Posterior cingulate gyrus (tissue), 11 donors: Measurements from ENCODE around the gene MAGEB3.

Experiments used
- DNase-seq, 10 donors: peaks; one replicate each; pipeline versions ENCODE4 v3.0.0 to v3.0.0-alpha.2; 2020 to 2021; ENCODE audit warnings: mixed read lengths in 3 of 10
- intact Hi-C: fragments of 100-400 bp; cut with DNase I; formaldehyde crosslinking; loops from one replicate; pipeline ENCODE4 v1.15.1; 2023

Gene MAGEB3

GRCh38 chrX:30275498-30275897, 45.0 kb downstream of the MAGEB3 start:
- intact Hi-C loops, result loop anchor here (5.0 kb wide), 1 partner anchor 227 kb away; no protein-coding TSS in a partner anchor
- DNase-seq, result no peak

DNA sequence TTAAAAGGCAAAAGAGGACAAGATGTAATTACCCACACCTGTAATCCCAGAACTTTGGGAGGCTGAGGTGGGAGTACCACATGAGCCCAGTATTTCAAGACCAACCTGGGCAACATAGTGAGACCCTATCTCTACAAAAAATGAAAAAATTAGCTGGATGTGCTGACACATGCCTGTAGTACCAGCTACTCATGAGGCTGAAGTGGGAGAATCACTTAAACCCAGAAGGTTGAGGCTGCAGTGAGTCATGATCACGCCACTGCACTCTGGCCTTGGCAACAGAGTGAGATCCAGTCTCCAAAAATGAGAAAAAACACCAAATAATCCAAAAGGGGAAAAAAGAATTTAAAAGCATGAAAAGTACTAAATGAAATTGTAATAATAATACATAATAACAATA, 47.9 kb downstream of the MAGEB3 start:
- DNase-seq, result no peak
- intact Hi-C loops, result loop anchor here (5.0 kb wide), 1 partner anchor 224 kb away; no protein-coding TSS in a partner anchor

- intact Hi-C loops, result no loop called here
- no peak for DNase-seq
These were observed 50.0 kb downstream of the MAGEB3 start for GRCh38 chrX:30280428-30280827.

DNA sequence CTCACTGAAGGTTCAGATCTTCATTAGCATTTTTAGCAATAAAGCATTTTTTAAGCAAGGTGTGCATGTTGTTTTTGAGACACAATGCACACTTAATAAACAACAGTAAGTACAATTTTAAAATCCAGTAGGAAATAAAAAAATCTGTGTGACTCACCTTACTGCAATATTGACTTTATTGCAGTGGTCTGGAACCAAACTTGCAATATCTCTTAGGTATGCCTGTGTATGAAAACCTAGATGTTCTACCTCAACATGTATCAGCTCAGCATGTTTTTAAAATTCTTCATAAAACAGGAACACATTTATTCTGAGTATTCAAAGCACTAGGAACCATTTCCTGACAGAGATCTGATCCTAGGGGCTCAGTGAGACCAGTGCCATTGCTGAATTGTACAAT, 52.1 kb downstream of the MAGEB3 start:
- intact Hi-C loops, result no loop called here
- DNase-seq, result no peak

DNA sequence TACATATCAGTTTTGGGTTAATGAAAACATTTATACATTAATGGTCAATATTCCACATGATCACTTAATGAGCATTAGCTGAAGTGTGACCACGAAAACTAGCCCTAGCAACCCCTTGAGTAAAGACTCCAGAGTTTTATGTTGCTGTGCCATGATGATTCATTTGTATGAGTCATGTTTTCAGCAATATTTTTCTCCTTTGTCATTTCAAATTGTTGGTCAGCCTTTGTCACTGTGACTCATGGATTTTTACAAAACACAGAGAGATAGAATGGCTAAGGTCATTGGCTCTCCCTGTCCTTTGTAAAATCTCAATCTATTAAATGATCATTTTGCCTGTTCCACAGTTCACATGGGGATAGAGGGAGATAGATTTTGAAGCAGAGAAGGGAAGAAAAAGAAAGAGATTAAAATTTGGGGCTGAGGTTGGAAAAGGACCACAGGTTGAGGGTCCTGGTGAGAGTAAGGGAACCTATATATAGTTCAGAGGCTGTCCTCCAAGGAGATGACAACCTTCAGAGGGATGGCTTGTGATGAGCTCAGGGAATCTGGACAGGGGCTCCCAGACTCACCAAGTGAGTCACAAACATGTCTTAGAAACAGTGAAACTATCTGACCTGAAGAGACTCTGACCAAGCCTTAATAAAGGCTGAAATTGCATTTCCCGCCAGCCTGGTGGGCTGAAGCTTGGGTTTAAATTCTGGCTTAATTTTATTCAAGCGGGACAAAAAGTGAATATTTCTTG, 53.2 kb downstream of the MAGEB3 start:
- intact Hi-C loops, result no loop called here
- no peak for DNase-seq
